Neutrophil (primary cell): Measurements from ENCODE around the gene AAMDC.

Source experiments
- H3K27ac ChIP-seq: fragments of 200-600 bp; sonication (generic); 2 replicates; pipeline ENCODE4 v1.5.1; 2016; ENCODE audit warnings: mild to moderate bottlenecking, moderate library complexity
- H3K27me3 ChIP-seq: fragments of 200-600 bp; sonication (generic); 2 replicates; pipeline ENCODE4 v1.6.0; 2016; ENCODE audit warnings: mild to moderate bottlenecking
- H3K36me3 ChIP-seq: fragments of 200-600 bp; sonication (generic); 2 replicates; pipeline ENCODE4 v1.5.1; 2017
- H3K4me1 ChIP-seq, 2 experiments: fragments of 200-600 bp in 1 of 2; sonication (generic) in 1 of 2; 1 replicate in 1 of 2; 2 replicates in 1 of 2; pipeline versions ENCODE4 v1.5.1 to v1.6.1; 2013 to 2016; ENCODE audit warnings: low read depth in 1 of 2, low read length in 1 of 2, mild to moderate bottlenecking in 1 of 2, moderate library complexity in 1 of 2; ENCODE audit not compliant: control insufficient read depth in 1 of 2, insufficient read depth in 1 of 2
- H3K4me3 ChIP-seq, 2 experiments: fragments of 200-600 bp in 1 of 2; sonication (generic) in 1 of 2; 1 replicate in 1 of 2; 2 replicates in 1 of 2; pipeline ENCODE4 v1.5.1; 2013 to 2016; ENCODE audit warnings: low read depth in 1 of 2, low read length in 1 of 2, mild to moderate bottlenecking in 1 of 2, moderate library complexity in 1 of 2
- H3K9me3 ChIP-seq: fragments of 200-600 bp; sonication (generic); 2 replicates; pipeline ENCODE4 v1.5.1; 2016
- CTCF ChIP-seq: fragments of 200-600 bp; sonication (generic); IDR thresholded peaks from 2 replicates; pipeline ENCODE4 v1.5.1; 2016; ENCODE audit warnings: antibody characterized with exemption

AAMDC gene

GRCh38 chr11:77879218-77879617 is 58.3 kb downstream of the AAMDC start:
- Histone ChIP-seq H3K4me1 (peaks cover 4 to 6% of the 10 kb centered on the region in 2 experiments), H3K9me3 (no peaks in the 10 kb centered on the region), H3K27ac (no peak overlapping the region), H3K27me3 (no peaks in the 10 kb centered on the region), H3K36me3 (peaks cover 88% of the 10 kb centered on the region), H3K4me3 (no peak overlapping the region)
- no peak for TF ChIP-seq CTCF

- Histone ChIP-seq H3K36me3 (peaks cover 72% of the 10 kb centered on the region), H3K27ac (no peak overlapping the region), H3K4me3 (no peak overlapping the region), H3K27me3 (no peaks in the 10 kb centered on the region), H3K9me3 (no peaks in the 10 kb centered on the region), H3K4me1 (peaks cover 6 to 9% of the 10 kb centered on the region in 2 experiments)
- TF ChIP-seq CTCF, result no peak
Observed at GRCh38 chr11:77882396-77882795, 61.5 kb downstream of the AAMDC start.

GRCh38 chr11:77883775-77884174 is 62.8 kb downstream of the AAMDC start:
- H3K9me3 ChIP-seq, result no peaks in the 10 kb centered on the region
- peaks cover 58% of the 10 kb centered on the region for H3K36me3 ChIP-seq
- TF ChIP-seq CTCF, result no peak
- peaks cover 6 to 9% of the 10 kb centered on the region in 2 experiments for H3K4me1 ChIP-seq
- no peaks in the 10 kb centered on the region for H3K27me3 ChIP-seq
- H3K4me3 ChIP-seq, result no peak overlapping the region
- H3K27ac ChIP-seq, result peak overlapping the region; percentile 70

- no peaks in the 10 kb centered on the region for H3K27me3 ChIP-seq
- no peak for TF ChIP-seq CTCF
- H3K4me3 ChIP-seq, result no peak overlapping the region
- H3K9me3 ChIP-seq, result no peaks in the 10 kb centered on the region
- peaks cover 56% of the 10 kb centered on the region for H3K36me3 ChIP-seq
- H3K27ac ChIP-seq, result peak overlapping the region; percentile 70
- peaks cover 6 to 9% of the 10 kb centered on the region in 2 experiments for H3K4me1 ChIP-seq
Observed at GRCh38 chr11:77884186-77884828, 63.4 kb downstream of the AAMDC start.

GRCh38 chr11:77884829-77885190 is 63.9 kb downstream of the AAMDC start:
- Histone ChIP-seq H3K36me3 (peaks cover 56% of the 10 kb centered on the region), H3K27ac (peak overlapping the region; percentile 70)
- no peak for TF ChIP-seq CTCF

More at GRCh38 chr11:77884829-77885190, 63.9 kb downstream of the AAMDC start:
- H3K4me3 ChIP-seq, result no peak overlapping the region
- H3K9me3 ChIP-seq, result no peaks in the 10 kb centered on the region
- peaks cover 6 to 9% of the 10 kb centered on the region in 2 experiments for H3K4me1 ChIP-seq
- no peaks in the 10 kb centered on the region for H3K27me3 ChIP-seq
